ENCODE results near the gene GLIS1.

GLIS1 gene

GRCh38 chr1:53517109-53517508, 221.9 kb downstream of the GLIS1 start:
- no peak for DNase-seq

DNA sequence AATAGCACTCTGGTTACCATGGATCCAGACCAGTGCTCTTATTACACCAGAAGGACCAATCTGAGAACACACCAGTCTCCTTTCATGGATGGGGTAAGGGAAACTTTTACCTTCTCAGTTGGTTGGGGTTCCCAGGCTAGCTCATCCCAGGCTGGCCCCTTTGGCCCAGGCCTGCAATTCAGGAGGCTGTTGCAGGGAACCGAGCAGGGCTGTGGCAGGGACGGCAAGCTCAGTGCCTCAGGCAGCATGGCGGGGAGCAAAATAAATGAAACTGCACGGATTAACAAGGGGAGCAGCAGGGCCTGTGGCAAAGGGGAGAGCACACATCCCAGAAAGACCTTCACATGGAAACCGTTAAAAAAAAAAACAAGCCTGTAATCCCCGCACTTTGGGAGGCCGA, 222.8 kb downstream of the GLIS1 start:
- no peak for DNase-seq

GRCh38 chr1:53514436-53514835, 224.5 kb downstream of the GLIS1 start:
- no peak for DNase-seq

- no peak for DNase-seq
These were observed 225.1 kb downstream of the GLIS1 start for GRCh38 chr1:53513846-53514245.

DNA sequence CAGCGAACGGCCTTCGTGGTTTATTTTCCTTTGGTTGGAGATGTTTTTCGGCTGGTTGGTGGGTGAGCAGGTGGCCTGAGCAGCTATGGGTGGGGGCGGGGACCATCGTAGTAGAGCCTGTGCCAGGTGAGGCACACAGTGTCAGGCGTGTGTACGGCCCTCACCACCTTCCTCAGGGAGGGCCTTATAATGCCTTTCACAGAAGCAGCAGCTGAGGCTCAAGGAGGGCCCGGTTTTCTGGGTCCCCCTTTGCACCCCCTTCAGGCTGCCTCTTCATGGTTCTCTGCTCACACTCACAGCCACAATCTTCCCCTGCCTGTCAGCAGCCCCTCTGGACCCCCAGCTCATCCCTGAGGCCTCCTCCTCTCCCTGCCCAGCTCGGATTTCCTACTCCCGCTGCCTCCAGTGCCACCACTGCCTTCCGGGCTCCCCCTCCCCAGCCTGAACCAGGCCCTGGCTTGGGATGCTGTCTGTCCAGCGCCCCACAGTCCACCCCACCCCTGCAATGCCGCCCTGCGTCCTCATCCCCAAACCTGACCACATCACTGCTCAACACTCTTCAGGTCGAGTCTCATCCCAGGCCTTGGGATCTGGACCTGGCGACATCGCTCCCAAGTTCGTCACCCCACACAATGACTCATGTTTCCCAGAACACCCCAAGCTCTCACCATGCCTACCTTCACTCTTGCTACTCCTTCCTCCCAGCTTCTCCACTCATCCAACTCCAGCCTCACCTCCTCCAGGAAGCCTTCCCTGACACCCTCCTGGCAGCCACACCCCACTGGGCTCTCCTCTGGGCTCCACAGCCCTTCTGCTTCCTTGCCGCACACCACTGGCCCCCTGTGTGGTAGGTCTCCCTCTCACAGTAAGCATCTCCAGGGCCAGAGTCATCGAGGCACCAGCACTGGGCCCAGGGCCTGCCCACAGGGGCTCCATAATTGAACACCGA, 225.9 kb downstream of the GLIS1 start:
- DNase-seq = no peak

DNA sequence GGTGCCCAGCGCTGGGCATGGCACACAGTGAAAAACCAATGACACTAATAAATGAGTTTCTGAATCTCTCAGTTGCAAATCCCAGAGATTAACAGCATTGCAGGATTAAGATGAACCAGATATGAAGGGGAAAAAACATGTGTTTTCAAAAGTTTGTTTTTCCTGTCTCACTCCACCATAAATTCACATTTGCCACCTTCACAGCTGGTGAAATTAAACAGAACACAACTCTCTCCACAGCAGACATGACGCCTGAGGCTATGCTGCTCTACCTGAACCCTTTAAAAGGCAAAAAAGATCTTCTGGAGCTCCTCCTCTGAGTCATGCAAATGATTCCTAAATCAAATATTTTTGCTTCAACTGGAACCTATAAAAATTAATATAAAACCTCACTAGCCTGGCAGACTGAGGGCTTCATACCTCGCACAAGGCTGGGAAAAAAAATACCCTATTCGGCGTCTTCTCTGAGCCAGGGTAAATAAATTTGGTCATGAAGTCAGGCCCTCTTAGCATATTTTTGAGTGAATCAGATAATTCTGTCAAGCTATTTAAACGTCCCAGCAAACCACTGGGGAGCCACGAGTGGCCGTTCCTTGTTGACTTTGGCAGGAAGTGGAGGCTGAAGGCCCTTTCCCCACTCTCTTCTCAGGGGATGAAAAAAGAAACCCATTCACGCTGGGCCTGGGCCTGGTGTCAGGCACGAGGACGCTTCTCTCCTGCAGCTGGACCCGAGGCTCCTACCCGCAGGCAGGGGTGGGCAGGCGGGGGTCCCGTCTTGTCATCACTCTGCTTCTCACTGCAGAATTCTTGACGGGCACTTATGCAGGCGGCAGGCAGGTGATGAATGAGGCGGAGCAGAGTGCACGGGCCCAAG, 226.8 kb downstream of the GLIS1 start:
- no peak for DNase-seq

DNA sequence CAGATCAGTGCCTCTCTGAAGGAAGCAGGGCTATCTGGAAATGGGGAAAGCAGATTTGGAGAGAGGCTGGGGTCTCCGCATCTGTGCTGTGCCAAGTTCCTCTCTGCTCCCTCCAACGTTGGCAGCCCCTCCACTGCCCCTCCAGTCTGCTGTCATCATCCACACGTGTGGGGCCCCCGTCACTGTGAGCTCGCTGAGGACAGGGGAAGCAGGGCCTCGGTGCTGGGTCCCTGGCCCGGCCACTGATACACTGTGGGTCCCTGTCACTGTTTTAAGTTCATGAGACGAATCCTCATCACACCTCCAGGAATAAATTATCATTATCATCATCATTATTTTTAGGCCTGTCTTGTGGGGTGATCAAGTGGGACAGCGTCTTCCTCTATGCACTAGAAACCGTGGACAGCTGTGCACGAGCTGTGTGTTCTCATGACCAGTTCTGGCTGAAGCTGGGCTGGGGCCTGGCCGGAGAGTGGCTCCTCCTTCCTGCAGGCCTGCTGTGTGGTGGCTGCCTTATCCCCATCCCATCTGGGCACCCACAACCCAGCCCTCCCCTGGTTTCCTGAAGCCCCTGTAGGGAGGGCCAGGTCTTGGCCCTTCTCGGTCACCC, 227.5 kb downstream of the GLIS1 start:
- DNase-seq = no peak

- DNase-seq = no peak
These were observed 228.7 kb downstream of the GLIS1 start for GRCh38 chr1:53510215-53510614.

DNA sequence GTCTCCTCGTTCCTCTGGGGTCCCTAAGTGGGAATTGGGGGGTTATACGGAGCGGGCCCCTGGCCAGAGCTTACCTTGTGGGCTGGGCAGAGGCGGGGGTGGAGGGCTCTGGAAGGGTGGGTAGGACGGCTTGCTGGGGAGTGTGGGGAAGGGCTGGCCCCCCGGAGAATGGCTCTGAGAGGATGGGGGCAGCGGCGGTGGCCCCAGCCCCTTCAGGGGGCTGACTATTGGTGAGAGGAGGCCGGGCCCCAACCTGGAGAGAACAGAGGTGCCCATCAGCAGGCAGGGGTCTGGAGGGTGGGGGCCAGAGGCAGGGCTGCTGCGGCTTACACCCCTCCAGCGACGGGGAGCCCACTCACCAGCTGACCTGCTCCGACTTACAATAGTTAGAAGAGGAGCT, 229.2 kb downstream of the GLIS1 start:
- no peak for DNase-seq

- no peak for DNase-seq
These were observed 229.8 kb downstream of the GLIS1 start for GRCh38 chr1:53508991-53509666.

GRCh38 chr1:53508056-53508990, 230.6 kb downstream of the GLIS1 start:
- no peak for DNase-seq

DNA sequence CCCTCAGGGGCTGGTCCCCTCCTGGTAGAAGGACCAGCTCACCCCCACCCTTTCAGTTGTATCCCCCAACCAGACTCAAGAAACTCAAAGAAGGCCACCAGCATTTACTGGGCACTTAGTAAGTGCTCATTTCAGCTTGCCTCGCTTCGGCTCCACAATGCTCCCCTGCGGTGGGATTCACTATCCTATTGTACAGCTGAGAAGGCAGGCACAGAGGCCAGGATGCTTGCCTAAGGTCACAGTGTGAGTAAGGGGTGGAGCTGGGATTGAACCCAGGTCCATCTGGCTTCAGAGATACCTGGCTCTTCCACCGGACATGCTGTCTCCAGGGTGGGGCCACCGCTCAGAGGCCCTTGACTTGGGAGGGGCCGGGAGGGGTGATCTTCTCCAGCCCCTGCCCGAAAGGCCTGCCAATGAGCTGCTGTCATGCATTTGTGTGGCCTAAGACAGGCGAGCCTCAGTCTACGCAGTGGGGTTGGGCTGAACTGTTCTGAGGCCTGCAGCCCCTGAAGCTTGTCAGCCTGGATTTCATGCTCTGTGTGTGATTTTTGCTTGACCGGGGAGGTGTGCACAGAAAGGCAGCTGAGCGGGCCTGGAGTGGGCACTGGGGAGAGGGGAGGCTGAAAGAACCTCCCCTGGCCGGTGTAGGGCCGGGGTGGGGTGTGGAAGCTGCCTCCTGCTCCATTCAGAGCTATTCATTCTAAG, 231.7 kb downstream of the GLIS1 start:
- no peak for DNase-seq

- no peak for DNase-seq
These were observed 232.5 kb downstream of the GLIS1 start for GRCh38 chr1:53506355-53507050.

DNA sequence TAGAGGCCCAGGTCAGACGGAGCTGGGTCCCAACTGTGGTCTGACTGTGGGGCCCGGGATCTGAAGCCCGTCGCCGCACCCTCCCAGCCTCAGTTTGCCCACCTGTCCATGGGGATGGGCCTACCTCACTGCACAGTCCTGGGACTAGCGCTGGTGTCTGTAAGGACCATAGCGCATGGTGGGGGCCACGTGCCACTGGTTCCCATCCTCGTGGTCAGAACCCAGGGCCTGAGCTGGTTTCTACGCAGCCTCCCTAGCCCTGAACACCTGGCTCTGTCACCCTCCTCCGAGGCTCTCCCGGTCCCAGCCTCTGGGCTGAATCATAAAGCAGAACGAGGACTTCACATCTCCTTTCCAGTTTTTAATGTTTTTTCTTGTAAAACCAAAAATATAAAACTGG, 233.1 kb downstream of the GLIS1 start:
- no peak for DNase-seq

DNA sequence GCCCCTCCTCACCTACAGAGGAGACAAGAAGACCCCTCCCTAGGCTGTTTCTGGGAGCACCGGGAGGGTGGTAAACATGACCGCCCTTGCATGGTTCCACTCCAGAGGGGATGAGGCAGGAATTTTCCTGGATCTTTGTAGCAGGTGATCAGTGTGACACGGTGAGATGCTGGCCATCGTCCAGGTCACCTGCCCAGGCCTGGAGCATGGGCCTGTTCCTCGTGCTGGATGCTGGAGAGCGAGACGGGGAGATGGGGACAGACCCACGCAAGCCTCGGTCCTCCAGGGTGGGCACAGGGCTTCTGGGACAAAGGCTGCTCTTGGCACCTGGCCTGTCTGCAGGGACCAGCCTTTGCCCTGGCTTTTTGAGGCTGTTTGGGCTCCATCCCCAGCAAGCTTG, 233.6 kb downstream of the GLIS1 start:
- DNase-seq = no peak

GRCh38 chr1:53504901-53505300, 234.1 kb downstream of the GLIS1 start:
- DNase-seq = no peak

GRCh38 chr1:53503433-53504217, 235.3 kb downstream of the GLIS1 start:
- DNase-seq = no peak

DNA sequence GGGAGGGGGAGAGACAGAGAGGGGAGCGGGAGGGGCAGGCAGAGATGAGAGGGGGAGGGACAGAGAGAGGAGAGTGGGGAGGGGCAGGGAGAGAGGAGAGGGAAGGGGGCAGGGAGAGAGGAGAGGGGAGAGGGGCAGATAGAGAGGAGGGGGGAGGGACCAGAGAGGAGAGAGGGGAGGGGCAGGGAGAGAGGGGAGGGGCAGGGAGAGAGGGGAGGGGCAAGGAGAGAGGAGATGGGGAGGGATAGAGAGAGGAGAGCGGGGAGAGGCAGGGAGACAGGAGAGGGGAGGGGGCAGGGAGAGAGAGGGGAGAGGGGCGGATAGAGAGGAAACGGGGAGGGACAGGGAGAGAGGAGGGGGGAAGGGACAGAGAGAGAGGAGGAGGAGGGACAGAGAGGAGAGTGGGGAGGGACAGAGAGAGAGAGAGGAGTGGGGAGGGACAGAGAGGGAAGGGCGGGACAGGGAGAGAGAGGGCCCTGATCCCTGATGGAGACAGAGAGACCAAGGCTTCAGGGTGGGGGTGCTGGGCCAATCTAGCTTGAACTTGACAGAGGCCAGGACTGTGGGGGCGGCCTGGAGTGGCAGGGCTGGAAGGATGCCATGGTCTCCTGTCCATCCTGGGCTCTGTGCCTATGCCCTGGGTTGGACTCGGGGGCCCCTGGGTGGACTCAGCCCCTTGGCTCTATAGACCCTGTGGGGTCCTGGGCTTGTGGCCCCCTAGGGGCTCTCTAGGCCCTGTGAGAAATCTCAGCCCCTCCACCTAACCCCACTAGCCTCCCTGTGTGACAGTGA, 236.1 kb downstream of the GLIS1 start:
- DNase-seq = no peak

Data from midbrain (tissue), 1 donor.